Choroid plexus epithelial cell (primary cell): ENCODE measurements around the gene ACTN3.
A peak's percentile ranks its signal among the peaks of the same experiment; 100 is the strongest.

Experiments
- DNase-seq: peaks from one replicate; pipeline ENCODE4 v3.0.0-alpha.2; 2010; ENCODE audit warnings: low read depth
- H3K4me3 ChIP-seq: 2 replicates; pipeline ENCODE4 v1.5.1; 2011; ENCODE audit warnings: low read depth, mild to moderate bottlenecking, control low read depth, low read length, moderate library complexity
- CTCF ChIP-seq: conservative IDR thresholded peaks from 2 replicates; pipeline ENCODE4 v1.5.1; 2011; ENCODE audit warnings: low read depth, mild to moderate bottlenecking, control low read depth, inconsistent platforms, low read length, moderate library complexity

ACTN3 gene

GRCh38 chr11:66564538-66564937, 17.8 kb downstream of the ACTN3 start:
- no peak for TF ChIP-seq CTCF
- no peak for DNase-seq
- H3K4me3 ChIP-seq: no peak overlapping the region

GRCh38 chr11:66564984-66565383, 18.3 kb downstream of the ACTN3 start:
- TF ChIP-seq CTCF: no peak
- no peak overlapping the region for H3K4me3 ChIP-seq
- DNase-seq: no peak

- TF ChIP-seq CTCF: no peak
- DNase-seq: no peak
Observed at GRCh38 chr11:66566221-66566620, 19.5 kb downstream of the ACTN3 start.

GRCh38 chr11:66567787-66568123, 21.1 kb downstream of the ACTN3 start:
- no peak for TF ChIP-seq CTCF
- DNase-seq: no peak
- peak overlapping the region; percentile 58 for H3K4me3 ChIP-seq

More at GRCh38 chr11:66566221-66566620, 19.5 kb downstream of the ACTN3 start:
- H3K4me3 ChIP-seq: no peak overlapping the region

GRCh38 chr11:66568124-66568916, 21.6 kb downstream of the ACTN3 start, which contains the start of gene CTSF:
Gene CTSF, minus strand, starts transcription at chr11:66568606. Its CDS starts 120 bp downstream, at chr11:66568486.
- peak within 1 kb of the TSS; percentile 58 for H3K4me3 ChIP-seq
- DNase-seq: peak; percentile 76
- TF ChIP-seq CTCF: no peak

GRCh38 chr11:66569076-66569475, 22.4 kb downstream of the ACTN3 start:
- no peak overlapping the region for H3K4me3 ChIP-seq
- DNase-seq: no peak
- TF ChIP-seq CTCF: no peak

- H3K4me3 ChIP-seq: no peak overlapping the region
- DNase-seq: no peak
- TF ChIP-seq CTCF: no peak
Observed at GRCh38 chr11:66570079-66570849, 23.6 kb downstream of the ACTN3 start.
